ENCODE results near the gene CCDC88A. TPM values are rescaled to one million over a fixed set of nuclear protein-coding genes. Genes with fewer than 3 reads are reported as not detected.

Gene CCDC88A
- total RNA-seq, 1 experiment from 2014 or later = 21.6 TPM

DNA sequence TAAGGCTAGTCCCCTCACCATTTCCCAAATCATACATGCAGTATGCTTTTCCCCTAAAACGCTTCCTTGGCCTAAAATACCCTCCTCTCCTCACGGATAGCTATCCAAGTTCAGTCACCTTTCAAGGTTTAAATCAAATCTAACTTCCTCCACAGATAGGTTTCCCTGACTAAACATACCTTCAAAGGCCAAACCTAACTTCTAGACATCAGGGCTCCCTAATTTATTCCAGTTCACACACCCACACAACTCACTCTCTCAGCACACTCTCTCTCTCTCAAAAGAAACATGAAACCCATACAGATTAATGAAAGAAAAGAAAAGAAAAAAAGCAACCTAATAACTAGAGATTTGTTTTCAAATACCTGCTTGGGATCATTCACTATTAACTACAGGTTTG, 14.5 kb downstream of the CCDC88A start:
- H3K27ac ChIP-seq (ENCODE audit: low read length) = no peak overlapping the region
- no peaks in the 10 kb centered on the region for H3K9me2 ChIP-seq (replicated peaks; ENCODE audit: low read length)
- DNase-seq (no peak), ATAC-seq (no peak)
- no peaks in the 10 kb centered on the region for H3F3A ChIP-seq (ENCODE audit: low read length, unreplicated experiment)
- no peak overlapping the region for H3K9ac ChIP-seq (ENCODE audit: low read length)
- H3K4me2 ChIP-seq (ENCODE audit: low read length) = no peak overlapping the region
- TF ChIP-seq CTCF (conservative IDR thresholded peaks at IDR 0.05; ENCODE audit: low read depth, low read length) (no peak), EZH2 (IDR thresholded peaks at IDR 0.05; ENCODE audit: low read length, unreplicated experiment) (no peak)
- no peaks in the 10 kb centered on the region for H3K9me3 ChIP-seq (ENCODE audit: low read length)
- H2AFZ ChIP-seq (ENCODE audit: low read length) = no peak overlapping the region
- no peaks in the 10 kb centered on the region for H4K20me1 ChIP-seq (ENCODE audit: low read length)
- no peaks in the 10 kb centered on the region for H3K36me3 ChIP-seq (ENCODE audit: low read depth, low read length)
- ChIA-PET POLR2A (ENCODE audit: unreplicated experiment) (no interaction called here), CTCF (no interaction called here)
- no peaks in the 10 kb centered on the region for H3K79me2 ChIP-seq (ENCODE audit: low read length)
- H3K4me3 ChIP-seq (ENCODE audit: low read length) = no peak overlapping the region
- intact Hi-C loops (cut with micrococcal nuclease) = no loop called here
- H3K4me1 ChIP-seq (ENCODE audit: insufficient read depth, low read length) = peaks cover 9% of the 10 kb centered on the region; the same call in 1 of the 2 replicates
- no peaks in the 10 kb centered on the region for H3K27me3 ChIP-seq (ENCODE audit: low read length)
- BruUV-seq (replicated peaks) = no TSS peak

DNA sequence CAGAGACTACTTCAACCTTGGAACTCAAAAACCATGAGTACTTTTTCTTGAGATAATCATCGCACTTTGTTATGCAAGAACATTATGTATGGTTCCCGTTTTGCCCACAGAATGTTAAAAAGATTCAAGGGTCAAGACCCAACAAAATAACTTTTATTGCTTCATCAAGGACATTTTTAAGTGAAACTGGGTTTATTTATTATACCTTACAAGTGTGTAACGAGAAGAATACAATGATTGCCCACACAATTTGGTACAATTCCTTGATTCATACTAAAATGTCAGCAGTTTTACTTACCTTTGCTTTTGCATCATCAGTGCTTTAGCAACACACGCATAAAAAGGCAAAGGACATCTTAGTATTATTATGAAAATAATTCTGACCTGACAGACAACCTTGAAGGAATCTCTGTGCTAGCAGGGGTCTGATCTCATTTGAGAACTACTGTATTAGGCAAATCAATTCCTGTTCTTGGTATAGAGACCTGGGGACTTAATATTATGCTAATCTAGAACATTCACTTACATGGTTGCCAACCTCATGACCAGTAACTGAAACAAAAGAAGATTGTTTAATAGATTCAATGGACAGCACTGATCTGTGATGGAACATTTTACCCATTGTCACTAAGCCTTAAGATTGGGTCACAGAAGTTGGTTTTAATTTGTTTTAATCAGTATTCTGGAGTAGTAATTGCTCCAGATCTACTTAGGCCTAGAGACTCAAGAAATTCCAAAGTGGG, 16.2 kb downstream of the CCDC88A start:
- no TSS peak for BruUV-seq (replicated peaks)
- Histone ChIP-seq H3K4me3 (ENCODE audit: low read length) (no peak overlapping the region), H3K9ac (ENCODE audit: low read length) (no peak overlapping the region), H3K9me3 (ENCODE audit: low read length) (no peaks in the 10 kb centered on the region), H4K20me1 (ENCODE audit: low read length) (no peaks in the 10 kb centered on the region), H3K4me2 (ENCODE audit: low read length) (no peak overlapping the region), H3K27me3 (ENCODE audit: low read length) (no peaks in the 10 kb centered on the region), H3K9me2 (replicated peaks; ENCODE audit: low read length) (no peaks in the 10 kb centered on the region), H3K27ac (ENCODE audit: low read length) (no peak overlapping the region), H2AFZ (ENCODE audit: low read length) (no peak overlapping the region), H3K4me1 (ENCODE audit: insufficient read depth, low read length) (peaks cover 5% of the 10 kb centered on the region; the same call in 1 of the 2 replicates), H3K36me3 (ENCODE audit: low read depth, low read length) (no peaks in the 10 kb centered on the region), H3F3A (ENCODE audit: low read length, unreplicated experiment) (no peaks in the 10 kb centered on the region), H3K79me2 (ENCODE audit: low read length) (no peaks in the 10 kb centered on the region)
- intact Hi-C loops (cut with micrococcal nuclease) = no loop called here
- CTCF ChIA-PET = no interaction called here
- TF ChIP-seq EZH2phosphoT487 (IDR thresholded peaks at IDR 0.05; ENCODE audit: borderline replicate concordance, low read length) = no peak
- no peak for TF ChIP-seq EZH2 (IDR thresholded peaks at IDR 0.05; ENCODE audit: low read length, unreplicated experiment)
- no peak for TF ChIP-seq CTCF (conservative IDR thresholded peaks at IDR 0.05; ENCODE audit: low read depth, low read length)
- DNase-seq (no peak), ATAC-seq (no peak)
- POLR2A ChIA-PET (ENCODE audit: unreplicated experiment) = no interaction called here

GRCh38 chr2:55401124-55401523, 18.5 kb downstream of the CCDC88A start:
- ChIA-PET CTCF (no interaction called here), POLR2A (ENCODE audit: unreplicated experiment) (interaction anchor here (0.5 to 0.7 kb wide), 2 partner anchors 16 to 92 kb away, joined by 4 to 9 read pairs; no protein-coding TSS in a partner anchor)
- Histone ChIP-seq H3K27me3 (ENCODE audit: low read length) (no peaks in the 10 kb centered on the region), H3K4me2 (ENCODE audit: low read length) (no peak overlapping the region), H3K9me3 (ENCODE audit: low read length) (no peaks in the 10 kb centered on the region), H3K79me2 (ENCODE audit: low read length) (no peaks in the 10 kb centered on the region), H3K4me1 (ENCODE audit: insufficient read depth, low read length) (peaks cover 4% of the 10 kb centered on the region; the same call in 1 of the 2 replicates), H3K9me2 (replicated peaks; ENCODE audit: low read length) (no peaks in the 10 kb centered on the region), H3K4me3 (ENCODE audit: low read length) (no peak overlapping the region), H3K36me3 (ENCODE audit: low read depth, low read length) (no peaks in the 10 kb centered on the region), H3K9ac (ENCODE audit: low read length) (no peak overlapping the region), H3K27ac (ENCODE audit: low read length) (no peak overlapping the region), H2AFZ (ENCODE audit: low read length) (no peak overlapping the region), H4K20me1 (ENCODE audit: low read length) (no peaks in the 10 kb centered on the region), H3F3A (ENCODE audit: low read length, unreplicated experiment) (no peaks in the 10 kb centered on the region)
- intact Hi-C loops (cut with micrococcal nuclease) = no loop called here
- BruUV-seq (replicated peaks) = no TSS peak
- TF ChIP-seq CTCF (conservative IDR thresholded peaks at IDR 0.05; ENCODE audit: low read depth, low read length) = no peak
- no peak for TF ChIP-seq EZH2phosphoT487 (IDR thresholded peaks at IDR 0.05; ENCODE audit: borderline replicate concordance, low read length)
- no peak for TF ChIP-seq EZH2 (IDR thresholded peaks at IDR 0.05; ENCODE audit: low read length, unreplicated experiment)
- DNase-seq (no peak), ATAC-seq (no peak)
